Measurements from ENCODE around the gene HNRNPM.

The HNRNPM gene

DNA sequence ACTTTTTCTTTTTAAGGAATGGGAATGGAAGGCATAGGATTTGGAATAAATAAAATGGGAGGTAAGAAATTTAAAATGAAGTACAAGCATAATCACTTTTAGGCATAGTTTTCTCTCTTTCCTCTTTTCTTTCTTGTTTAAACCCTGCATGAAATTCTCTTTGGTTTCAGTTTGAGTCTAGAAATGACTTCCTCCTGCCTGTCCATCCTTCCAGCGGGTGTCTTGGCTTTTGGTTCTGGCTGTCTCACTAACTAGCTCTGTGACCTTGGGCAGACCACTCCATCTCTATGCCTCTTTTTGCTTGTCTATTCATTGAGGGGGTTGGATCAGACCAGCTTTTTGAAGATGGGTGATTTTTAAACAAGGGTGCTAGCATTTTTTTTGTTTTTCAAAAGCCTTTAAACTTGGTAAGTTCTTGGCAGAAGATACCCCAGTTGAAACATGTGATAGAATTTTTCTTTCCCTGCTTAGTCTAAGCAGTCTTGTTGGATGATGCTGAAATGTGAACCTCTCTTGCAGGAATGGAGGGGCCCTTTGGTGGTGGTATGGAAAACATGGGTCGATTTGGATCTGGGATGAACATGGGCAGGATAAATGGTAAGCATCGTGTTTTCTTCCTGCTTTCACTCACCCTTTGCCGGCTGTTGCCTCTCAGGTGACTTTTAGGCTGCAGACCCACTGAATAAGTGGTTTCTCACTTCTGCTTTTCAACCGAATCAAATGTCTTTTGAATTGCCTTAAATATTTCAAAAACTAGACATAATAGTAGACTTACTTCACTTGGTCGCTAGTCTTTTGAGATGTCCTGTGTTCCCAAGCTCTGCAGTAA, 29.1 kb downstream of the HNRNPM start:
- TF ChIP-seq PPARA (CRISPR knock-in tag; IDR thresholded peaks at IDR 0.05; ENCODE audit: borderline replicate concordance) (no peak), TCF4 (CRISPR knock-in tag; IDR thresholded peaks at IDR 0.05; ENCODE audit: borderline replicate concordance) (no peak), SNAI2 (CRISPR knock-in tag; IDR thresholded peaks at IDR 0.05) (no peak)
- TF ChIP-seq, protein P1, sequence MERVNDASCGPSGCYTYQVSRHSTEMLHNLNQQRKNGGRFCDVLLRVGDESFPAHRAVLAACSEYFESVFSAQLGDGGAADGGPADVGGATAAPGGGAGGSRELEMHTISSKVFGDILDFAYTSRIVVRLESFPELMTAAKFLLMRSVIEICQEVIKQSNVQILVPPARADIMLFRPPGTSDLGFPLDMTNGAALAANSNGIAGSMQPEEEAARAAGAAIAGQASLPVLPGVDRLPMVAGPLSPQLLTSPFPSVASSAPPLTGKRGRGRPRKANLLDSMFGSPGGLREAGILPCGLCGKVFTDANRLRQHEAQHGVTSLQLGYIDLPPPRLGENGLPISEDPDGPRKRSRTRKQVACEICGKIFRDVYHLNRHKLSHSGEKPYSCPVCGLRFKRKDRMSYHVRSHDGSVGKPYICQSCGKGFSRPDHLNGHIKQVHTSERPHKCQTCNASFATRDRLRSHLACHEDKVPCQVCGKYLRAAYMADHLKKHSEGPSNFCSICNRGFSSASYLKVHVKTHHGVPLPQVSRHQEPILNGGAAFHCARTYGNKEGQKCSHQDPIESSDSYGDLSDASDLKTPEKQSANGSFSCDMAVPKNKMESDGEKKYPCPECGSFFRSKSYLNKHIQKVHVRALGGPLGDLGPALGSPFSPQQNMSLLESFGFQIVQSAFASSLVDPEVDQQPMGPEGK (CRISPR knock-in tag; IDR thresholded peaks at IDR 0.05; ENCODE audit: borderline replicate concordance): no peak
- no peak for ATAC-seq

- ATAC-seq: no peak
- no peak for TF ChIP-seq PPARA (CRISPR knock-in tag; IDR thresholded peaks at IDR 0.05; ENCODE audit: borderline replicate concordance)
- no peak for TF ChIP-seq ARNTL (CRISPR knock-in tag; IDR thresholded peaks at IDR 0.05; ENCODE audit: borderline replicate concordance, low read depth)
- no peak for TF ChIP-seq CSRNP3 (CRISPR knock-in tag; IDR thresholded peaks at IDR 0.05)
- TF ChIP-seq ZC3H10 (CRISPR knock-in tag; IDR thresholded peaks at IDR 0.05): no peak
- TF ChIP-seq SNAI2 (CRISPR knock-in tag; IDR thresholded peaks at IDR 0.05): no peak
- no peak for TF ChIP-seq RARB (CRISPR knock-in tag; IDR thresholded peaks at IDR 0.05)
- TF ChIP-seq ISL1 (CRISPR knock-in tag; IDR thresholded peaks at IDR 0.05): no peak
- TF ChIP-seq TSHZ2 (CRISPR knock-in tag; IDR thresholded peaks at IDR 0.05): no peak
- no peak for TF ChIP-seq ZNF70 (CRISPR knock-in tag; IDR thresholded peaks at IDR 0.05)
- no peak for TF ChIP-seq CSDC2 (CRISPR knock-in tag; IDR thresholded peaks at IDR 0.05)
- TF ChIP-seq, protein P2, sequence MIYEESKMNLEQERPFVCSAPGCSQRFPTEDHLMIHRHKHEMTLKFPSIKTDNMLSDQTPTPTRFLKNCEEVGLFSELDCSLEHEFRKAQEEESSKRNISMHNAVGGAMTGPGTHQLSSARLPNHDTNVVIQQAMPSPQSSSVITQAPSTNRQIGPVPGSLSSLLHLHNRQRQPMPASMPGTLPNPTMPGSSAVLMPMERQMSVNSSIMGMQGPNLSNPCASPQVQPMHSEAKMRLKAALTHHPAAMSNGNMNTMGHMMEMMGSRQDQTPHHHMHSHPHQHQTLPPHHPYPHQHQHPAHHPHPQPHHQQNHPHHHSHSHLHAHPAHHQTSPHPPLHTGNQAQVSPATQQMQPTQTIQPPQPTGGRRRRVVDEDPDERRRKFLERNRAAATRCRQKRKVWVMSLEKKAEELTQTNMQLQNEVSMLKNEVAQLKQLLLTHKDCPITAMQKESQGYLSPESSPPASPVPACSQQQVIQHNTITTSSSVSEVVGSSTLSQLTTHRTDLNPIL (CRISPR knock-in tag; IDR thresholded peaks at IDR 0.05; ENCODE audit: low read depth): no peak
- TF ChIP-seq, protein P3, sequence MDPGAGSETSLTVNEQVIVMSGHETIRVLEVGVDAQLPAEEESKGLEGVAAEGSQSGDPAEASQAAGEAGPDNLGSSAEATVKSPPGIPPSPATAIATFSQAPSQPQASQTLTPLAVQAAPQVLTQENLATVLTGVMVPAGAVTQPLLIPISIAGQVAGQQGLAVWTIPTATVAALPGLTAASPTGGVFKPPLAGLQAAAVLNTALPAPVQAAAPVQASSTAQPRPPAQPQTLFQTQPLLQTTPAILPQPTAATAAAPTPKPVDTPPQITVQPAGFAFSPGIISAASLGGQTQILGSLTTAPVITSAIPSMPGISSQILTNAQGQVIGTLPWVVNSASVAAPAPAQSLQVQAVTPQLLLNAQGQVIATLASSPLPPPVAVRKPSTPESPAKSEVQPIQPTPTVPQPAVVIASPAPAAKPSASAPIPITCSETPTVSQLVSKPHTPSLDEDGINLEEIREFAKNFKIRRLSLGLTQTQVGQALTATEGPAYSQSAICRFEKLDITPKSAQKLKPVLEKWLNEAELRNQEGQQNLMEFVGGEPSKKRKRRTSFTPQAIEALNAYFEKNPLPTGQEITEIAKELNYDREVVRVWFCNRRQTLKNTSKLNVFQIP (CRISPR knock-in tag; IDR thresholded peaks at IDR 0.05; ENCODE audit: borderline replicate concordance, low read depth): no peak
- no peak for TF ChIP-seq GLIS3 (CRISPR knock-in tag; IDR thresholded peaks at IDR 0.05)
- TF ChIP-seq ZNF8 (CRISPR knock-in tag; IDR thresholded peaks at IDR 0.05): no peak
- TF ChIP-seq ZFP3 (CRISPR knock-in tag; IDR thresholded peaks at IDR 0.05): no peak
- TF ChIP-seq, protein P1 (CRISPR knock-in tag; IDR thresholded peaks at IDR 0.05; ENCODE audit: borderline replicate concordance): no peak
These were observed 30.2 kb downstream of the HNRNPM start for GRCh38 chr19:8475005-8475404.

DNA sequence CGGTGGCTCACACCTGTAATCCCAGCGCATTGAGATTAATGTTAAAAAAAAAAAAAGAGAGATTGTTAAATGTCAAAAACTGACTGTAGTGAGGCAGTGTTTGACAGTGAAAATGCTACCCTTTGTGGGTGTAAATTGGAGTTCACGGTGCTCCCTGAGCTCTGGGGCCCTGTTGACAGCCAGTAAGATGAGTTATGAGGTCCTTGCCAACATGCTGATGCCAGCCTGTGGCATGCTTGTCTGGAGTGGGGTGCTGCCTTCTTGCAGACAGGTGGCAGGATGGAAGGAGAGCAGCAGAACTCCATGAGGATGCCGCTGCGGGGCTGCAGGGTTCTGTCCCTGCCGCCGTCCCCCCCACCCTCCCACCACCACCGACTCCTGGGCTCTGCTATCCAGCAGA, 31.7 kb downstream of the HNRNPM start:
- ATAC-seq: no peak
- TF ChIP-seq PPARA (CRISPR knock-in tag; IDR thresholded peaks at IDR 0.05; ENCODE audit: borderline replicate concordance): no peak
- no peak for TF ChIP-seq ZC3H10 (CRISPR knock-in tag; IDR thresholded peaks at IDR 0.05)
- TF ChIP-seq, protein P3 (CRISPR knock-in tag; IDR thresholded peaks at IDR 0.05; ENCODE audit: borderline replicate concordance, low read depth): no peak
- TF ChIP-seq RARB (CRISPR knock-in tag; IDR thresholded peaks at IDR 0.05): no peak
- TF ChIP-seq, protein P2 (CRISPR knock-in tag; IDR thresholded peaks at IDR 0.05; ENCODE audit: low read depth): no peak
- TF ChIP-seq CSRNP3 (CRISPR knock-in tag; IDR thresholded peaks at IDR 0.05): no peak
- no peak for TF ChIP-seq SNAI2 (CRISPR knock-in tag; IDR thresholded peaks at IDR 0.05)

All from SK-N-SH treated with all-trans-retinoic acid at 6 μM for 48 hours (cell line).